ENCODE results near the gene ADAMTSL1.

ADAMTSL1 gene

GRCh38 chr9:18888290-18888689 lies 414.3 kb downstream of the ADAMTSL1 start:
- DNase-seq = no peak

GRCh38 chr9:18889550-18889949 lies 415.6 kb downstream of the ADAMTSL1 start:
- no peak for DNase-seq

DNA sequence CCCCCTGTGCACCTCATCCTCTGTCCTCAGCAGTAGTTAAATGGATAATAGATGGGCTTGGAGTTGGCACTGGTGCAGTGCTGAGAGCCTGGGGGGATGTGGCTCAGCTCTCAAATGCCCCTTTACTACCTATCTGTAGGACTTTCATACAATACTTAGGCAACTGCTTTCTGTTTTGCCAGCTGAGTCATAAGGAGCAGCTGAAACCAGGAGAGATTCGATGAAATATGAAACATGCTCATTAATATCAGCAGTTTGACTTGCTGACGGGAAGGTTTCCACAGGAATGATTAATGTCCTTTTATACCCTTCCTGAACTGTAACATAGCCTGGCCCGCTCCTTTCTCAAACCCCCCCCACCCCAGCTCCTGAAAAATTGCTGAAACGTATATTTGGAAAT lies 416.4 kb downstream of the ADAMTSL1 start:
- DNase-seq = no peak

- no peak for DNase-seq
These were observed 418.2 kb downstream of the ADAMTSL1 start for GRCh38 chr9:18891946-18892670.

DNA sequence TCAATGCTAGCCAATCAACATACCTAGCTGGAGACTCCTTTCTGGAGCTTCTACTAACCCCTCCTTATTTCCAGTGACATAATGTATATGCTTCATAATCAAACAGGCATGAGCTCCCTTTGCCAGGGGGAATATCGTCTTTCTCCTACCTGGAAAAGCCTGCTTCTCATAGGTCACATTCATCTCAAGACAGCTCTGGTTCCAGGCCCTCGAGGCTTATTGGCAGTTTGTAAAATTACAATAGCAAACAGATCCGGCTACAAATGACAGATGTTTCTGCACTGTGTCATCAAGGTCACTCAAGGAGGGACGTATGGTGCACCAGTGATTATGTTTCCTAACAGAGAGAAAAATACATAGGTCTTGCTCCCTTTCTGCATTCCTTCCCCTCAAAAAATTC lies 419.1 kb downstream of the ADAMTSL1 start:
- no peak for DNase-seq

- DNase-seq = no peak
These were observed 419.5 kb downstream of the ADAMTSL1 start for GRCh38 chr9:18893491-18893890.

DNA sequence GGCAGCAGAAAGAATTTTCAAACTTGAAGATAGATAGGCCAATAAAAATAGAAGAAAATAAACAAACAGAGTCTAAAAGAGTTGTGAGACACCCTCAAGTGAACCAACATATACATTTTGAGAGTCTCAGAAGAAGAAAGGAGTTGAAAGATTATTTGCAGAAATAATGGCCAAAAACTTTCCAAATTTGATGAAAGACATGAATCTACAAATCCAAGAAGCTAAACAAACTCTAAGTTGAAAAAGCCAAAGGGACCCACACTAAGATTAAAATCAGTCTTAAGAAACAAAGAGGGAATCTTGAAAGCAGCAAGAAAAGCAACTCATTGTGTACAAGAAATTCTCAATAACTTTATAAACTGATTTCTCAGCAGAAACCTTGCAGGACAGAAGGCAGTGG lies 422.1 kb downstream of the ADAMTSL1 start:
- no peak for DNase-seq

GRCh38 chr9:18896531-18897179 lies 422.7 kb downstream of the ADAMTSL1 start:
- DNase-seq = no peak

GRCh38 chr9:18903450-18903849 lies 429.5 kb downstream of the ADAMTSL1 start:
- DNase-seq = no peak

GRCh38 chr9:18905028-18905882 lies 431.3 kb downstream of the ADAMTSL1 start:
- no peak for DNase-seq

DNA sequence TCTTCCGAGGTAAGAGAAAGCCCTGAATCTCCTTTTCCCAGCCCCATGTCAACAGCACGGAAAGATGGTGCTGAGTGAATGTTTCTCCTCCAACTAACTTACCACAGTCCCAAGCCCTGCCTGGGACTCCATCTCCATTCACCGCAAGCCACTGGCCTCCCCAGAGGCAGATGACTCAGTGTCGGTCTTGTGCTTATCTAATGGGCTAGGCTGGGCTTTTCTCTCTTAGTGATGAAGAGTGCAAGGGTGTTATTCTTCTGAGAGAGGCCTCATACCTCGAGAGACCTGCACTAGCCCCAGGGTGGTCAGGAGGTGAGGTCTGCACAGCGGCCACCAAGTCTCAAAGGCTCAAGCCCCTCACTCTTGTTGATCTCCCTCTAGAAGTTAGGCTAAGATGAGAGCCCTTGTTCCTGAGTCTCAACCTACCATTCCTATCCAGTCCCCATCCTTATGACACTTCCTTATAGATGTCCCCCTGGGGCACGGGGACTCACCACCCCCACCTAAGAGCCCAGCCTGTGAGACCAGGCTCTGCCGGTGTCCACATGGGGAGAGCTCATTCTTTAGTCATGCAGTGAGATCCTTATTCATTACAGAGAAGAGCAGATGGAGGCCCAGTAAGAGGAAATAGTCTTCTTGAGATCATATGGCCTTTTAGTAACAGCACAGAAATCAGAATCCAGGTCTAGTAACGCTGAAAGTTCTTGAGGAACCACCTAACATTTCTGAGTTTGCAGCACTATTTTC lies 432.1 kb downstream of the ADAMTSL1 start:
- DNase-seq = no peak

- DNase-seq = no peak
These were observed 432.9 kb downstream of the ADAMTSL1 start for GRCh38 chr9:18906656-18907395.

GRCh38 chr9:18907927-18908625 lies 434.1 kb downstream of the ADAMTSL1 start:
- no peak for DNase-seq

GRCh38 chr9:18909140-18910018 lies 435.4 kb downstream of the ADAMTSL1 start:
- no peak for DNase-seq

DNA sequence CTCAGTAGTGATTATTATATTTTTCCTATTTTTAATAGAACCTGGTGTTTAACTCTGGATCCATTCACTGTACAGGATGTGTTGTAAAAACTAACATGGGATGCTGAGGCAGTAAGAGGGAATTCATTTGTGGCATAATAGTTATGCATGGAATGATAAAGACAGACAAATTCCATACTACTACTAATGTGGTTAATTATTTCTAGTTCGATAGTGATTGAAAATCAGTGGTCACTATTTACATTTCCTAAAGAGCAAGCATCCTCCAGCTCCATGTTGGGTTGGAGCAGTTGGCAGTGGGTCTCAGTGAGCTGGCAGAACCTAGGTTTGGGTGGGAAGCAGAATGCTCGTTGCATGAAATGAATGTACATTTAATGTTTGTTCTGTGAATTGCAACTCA lies 436.5 kb downstream of the ADAMTSL1 start:
- DNase-seq = no peak

DNA sequence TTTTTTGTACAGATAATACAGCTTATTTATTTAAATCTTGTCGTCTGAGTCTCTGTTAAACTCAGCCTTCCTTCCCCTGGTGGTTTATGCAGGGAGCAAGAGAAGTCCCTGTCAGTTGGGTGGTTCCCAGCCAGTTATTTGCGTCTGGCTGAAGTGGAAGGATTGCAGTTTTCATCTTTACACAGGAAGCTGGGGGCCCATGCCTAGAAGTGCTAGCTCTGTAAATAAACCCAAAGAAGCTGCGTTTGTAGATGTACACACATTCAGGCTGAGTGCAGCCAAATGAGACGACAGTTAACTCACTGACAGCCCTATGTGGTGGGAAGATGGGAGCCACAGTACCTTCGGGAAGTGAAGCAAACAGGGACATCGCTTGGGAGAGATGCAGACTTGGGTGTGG lies 437.0 kb downstream of the ADAMTSL1 start:
- no peak for DNase-seq

- DNase-seq = no peak
These were observed 437.9 kb downstream of the ADAMTSL1 start for GRCh38 chr9:18911714-18912342.

GRCh38 chr9:18920141-18921084 lies 446.5 kb downstream of the ADAMTSL1 start:
- no peak for DNase-seq

All from NCI-H187 treated with DMSO at 0.1 percent for 48 hours (cell line).